ENCODE results near the gene PKD2. TPM values are rescaled to one million over a fixed set of nuclear protein-coding genes. Genes with fewer than 3 reads are reported as not detected.

Gene PKD2
- polyA plus RNA-seq, 1 of the 3 experiments (the other 2 are of a cell fraction), result 44.6 TPM

GRCh38 chr4:88030565-88031310 is 23.3 kb downstream of the PKD2 start (continued):
- TF ChIP-seq NFIC (IDR thresholded peaks at IDR 0.05; ENCODE audit: borderline replicate concordance) (no peak), RAD21 (IDR thresholded peaks at IDR 0.05; ENCODE audit: low read length) (no peak)

DNA sequence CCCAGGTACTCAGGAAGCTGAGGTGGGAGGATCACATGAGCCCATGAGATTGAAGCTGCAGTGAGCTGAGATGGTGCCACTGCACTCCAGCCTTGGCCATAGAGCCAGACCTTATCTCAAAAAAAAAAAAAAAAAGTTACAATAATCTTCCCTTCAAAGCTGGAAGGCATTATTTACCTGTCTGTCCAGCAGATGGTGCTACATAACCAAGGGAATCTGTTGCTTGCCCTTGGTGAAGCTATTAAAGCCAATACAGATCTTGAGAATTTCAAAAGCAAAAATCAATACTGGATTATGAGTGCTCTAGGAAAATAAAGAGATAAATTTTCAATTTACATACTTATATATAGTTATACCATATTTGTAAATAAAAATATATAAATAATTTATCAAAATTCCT is 25.9 kb downstream of the PKD2 start:
- no peak overlapping the region for H2AFZ ChIP-seq (ENCODE audit: low read depth)
- H3K9me2 ChIP-seq, result no peaks in the 10 kb centered on the region
- no peak overlapping the region for H3K9ac ChIP-seq
- peaks cover 21 to 54% of the 10 kb centered on the region in 2 experiments for H3K36me3 ChIP-seq (replicated peaks in 1 of 2; ENCODE audit: control insufficient read depth in 1 of 2, insufficient read depth in 2 of 2, low read length in 1 of 2)
- H3K27ac ChIP-seq (ENCODE audit: low read depth in 2 of 2, low read length in 1 of 2), result no peak overlapping the region
- ChIA-PET CTCF (interaction anchor here (0.5 to 3.3 kb wide), 35 partner anchors 9 to 482 kb away, joined by 3 to 54 read pairs (median 4); no protein-coding TSS in a partner anchor), POLR2A (interaction anchor here (0.6 kb wide), 1 partner anchor 9 kb away, joined by 3 read pairs; no protein-coding TSS in a partner anchor)
- peaks cover 0 to 13% of the 10 kb centered on the region in 2 experiments; a peak in 1 of 4 replicates for H3K4me1 ChIP-seq (ENCODE audit: control insufficient read depth in 1 of 2, insufficient read depth in 2 of 2, low read depth in 1 of 2, low read length in 1 of 2)
- no peak overlapping the region; a peak in 1 of 4 replicates for H3K4me3 ChIP-seq (ENCODE audit: low read depth in 2 of 2, low read length in 1 of 2)
- no peaks in the 10 kb centered on the region for H3K27me3 ChIP-seq (ENCODE audit: insufficient read depth)
- H4K20me1 ChIP-seq (ENCODE audit: insufficient read depth), result no peaks in the 10 kb centered on the region; the same call in 1 of the 2 replicates
- peak; percentile 54 for DNase-seq
- H3F3A ChIP-seq (replicated peaks; ENCODE audit: insufficient read depth), result peaks cover 12% of the 10 kb centered on the region
- no peak overlapping the region for H3K4me2 ChIP-seq
- no peaks in the 10 kb centered on the region for H3K9me3 ChIP-seq
- TF ChIP-seq, protein P1, sequence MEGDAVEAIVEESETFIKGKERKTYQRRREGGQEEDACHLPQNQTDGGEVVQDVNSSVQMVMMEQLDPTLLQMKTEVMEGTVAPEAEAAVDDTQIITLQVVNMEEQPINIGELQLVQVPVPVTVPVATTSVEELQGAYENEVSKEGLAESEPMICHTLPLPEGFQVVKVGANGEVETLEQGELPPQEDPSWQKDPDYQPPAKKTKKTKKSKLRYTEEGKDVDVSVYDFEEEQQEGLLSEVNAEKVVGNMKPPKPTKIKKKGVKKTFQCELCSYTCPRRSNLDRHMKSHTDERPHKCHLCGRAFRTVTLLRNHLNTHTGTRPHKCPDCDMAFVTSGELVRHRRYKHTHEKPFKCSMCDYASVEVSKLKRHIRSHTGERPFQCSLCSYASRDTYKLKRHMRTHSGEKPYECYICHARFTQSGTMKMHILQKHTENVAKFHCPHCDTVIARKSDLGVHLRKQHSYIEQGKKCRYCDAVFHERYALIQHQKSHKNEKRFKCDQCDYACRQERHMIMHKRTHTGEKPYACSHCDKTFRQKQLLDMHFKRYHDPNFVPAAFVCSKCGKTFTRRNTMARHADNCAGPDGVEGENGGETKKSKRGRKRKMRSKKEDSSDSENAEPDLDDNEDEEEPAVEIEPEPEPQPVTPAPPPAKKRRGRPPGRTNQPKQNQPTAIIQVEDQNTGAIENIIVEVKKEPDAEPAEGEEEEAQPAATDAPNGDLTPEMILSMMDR (IDR thresholded peaks at IDR 0.05), result peak; percentile 78
- peak; percentile 58; the same call in 1 of the 2 replicates for TF ChIP-seq SMC3 (IDR thresholded peaks at IDR 0.05; ENCODE audit: low read depth, low read length)
- TF ChIP-seq MAX (IDR thresholded peaks at IDR 0.05; ENCODE audit: low read depth), result no peak
- TF ChIP-seq RAD21 (IDR thresholded peaks at IDR 0.05; ENCODE audit: low read length), result peak; percentile 75
- peaks cover 13% of the 10 kb centered on the region; the same call in 1 of the 2 replicates for H3K79me2 ChIP-seq (ENCODE audit: insufficient read depth)

- Histone ChIP-seq H2AFZ (ENCODE audit: low read depth) (no peak overlapping the region), H3K9me2 (no peaks in the 10 kb centered on the region), H3K27ac (ENCODE audit: low read depth in 2 of 2, low read length in 1 of 2) (no peak overlapping the region), H3K79me2 (ENCODE audit: insufficient read depth) (peaks cover 13% of the 10 kb centered on the region; the same call in 1 of the 2 replicates), H3K4me2 (no peak overlapping the region), H3F3A (replicated peaks; ENCODE audit: insufficient read depth) (no peaks in the 10 kb centered on the region), H3K36me3 (replicated peaks in 1 of 2; ENCODE audit: control insufficient read depth in 1 of 2, insufficient read depth in 2 of 2, low read length in 1 of 2) (peaks cover 41 to 70% of the 10 kb centered on the region in 2 experiments), H3K9ac (no peak overlapping the region), H4K20me1 (ENCODE audit: insufficient read depth) (no peaks in the 10 kb centered on the region; the same call in 1 of the 2 replicates), H3K4me3 (ENCODE audit: low read depth in 2 of 2, low read length in 1 of 2) (no peak overlapping the region), H3K27me3 (ENCODE audit: insufficient read depth) (no peaks in the 10 kb centered on the region), H3K9me3 (no peaks in the 10 kb centered on the region), H3K4me1 (ENCODE audit: control insufficient read depth in 1 of 2, insufficient read depth in 2 of 2, low read depth in 1 of 2, low read length in 1 of 2) (no peaks in the 10 kb centered on the region)
- TF ChIP-seq EZH2phosphoT487 (IDR thresholded peaks at IDR 0.05; ENCODE audit: borderline replicate concordance, low read depth) (no peak), POLR2AphosphoS5 (IDR thresholded peaks at IDR 0.05; ENCODE audit: low read depth, low read length) (no peak), JUND (IDR thresholded peaks at IDR 0.05) (no peak), TEAD4 (IDR thresholded peaks at IDR 0.05; ENCODE audit: borderline replicate concordance, insufficient read depth) (no peak), GATA2 (CRISPR knock-in tag; IDR thresholded peaks at IDR 0.05) (no peak), MXI1 (IDR thresholded peaks at IDR 0.05; ENCODE audit: low read depth, low read length) (no peak), REST (IDR thresholded peaks at IDR 0.05; ENCODE audit: low read depth, low read length) (no peak), EP300 (IDR thresholded peaks at IDR 0.05; ENCODE audit: borderline replicate concordance in 1 of 2, low read depth in 1 of 2, low read length in 1 of 2) (no peak), YY1 (IDR thresholded peaks at IDR 0.05; ENCODE audit: low read depth) (no peak), IRF3 (IDR thresholded peaks at IDR 0.05; ENCODE audit: low read depth, low read length) (no peak), MEF2A (IDR thresholded peaks at IDR 0.05; ENCODE audit: borderline replicate concordance, low read depth) (no peak), RCOR1 (IDR thresholded peaks at IDR 0.05; ENCODE audit: low read length) (no peak)
- WGBS (ENCODE audit: low lambda C conversion rate), result 80% methylated on average over 2 of the region's 2 CpGs
- ChIA-PET POLR2A (no interaction called here), CTCF (interaction anchor here (0.8 to 0.9 kb wide), 2 partner anchors 34 to 182 kb away, joined by 3 read pairs; no protein-coding TSS in a partner anchor)
- DNase-seq, result no peak
Measured at GRCh38 chr4:88035292-88035691, 27.9 kb downstream of the PKD2 start.

All from SK-N-SH (cell line).